Upper lobe of left lung (tissue), 6 donors: ENCODE results near the gene CDIPT. TPM values are rescaled to one million over a fixed set of nuclear protein-coding genes. Genes with fewer than 3 reads are reported as not detected.
"Not testable (repeated sequence)": the region's sequence is repeated elsewhere in the genome, so short reads cannot be mapped to it uniquely, and the experiment has no call there.

Experiments used
- ATAC-seq, 2 donors: fragments of 200-7000 bp; cut with Tn5 transposase; one replicate each; pipeline ENCODE4 v1.9.1; 2022; ENCODE audit warnings: mild to moderate bottlenecking in 2 of 2, moderate library complexity in 2 of 2; ENCODE audit not compliant: low FRiP score in 2 of 2
- DNase-seq, 2 donors: peaks; one replicate each; pipeline ENCODE4 v3.0.0-alpha.2; 2019 to 2020
- H3K27ac ChIP-seq, 4 donors: fragments of 200-600 bp; sonication (generic); one replicate each; pipeline ENCODE4 v1.5.1; 2016 to 2019
- H3K27me3 ChIP-seq, 4 donors: fragments of 200-600 bp; sonication (generic); one replicate each; pipeline ENCODE4 v1.5.1; 2017 to 2019
- H3K36me3 ChIP-seq, 4 donors: fragments of 200-600 bp; sonication (generic); one replicate each; pipeline ENCODE4 v1.5.1; 2016 to 2019
- H3K4me1 ChIP-seq, 4 donors: fragments of 200-600 bp; sonication (generic); one replicate each; pipeline ENCODE4 v1.5.1; 2018 to 2019
- H3K4me3 ChIP-seq, 4 donors: fragments of 200-600 bp; sonication (generic); one replicate each; pipeline ENCODE4 v1.5.1; 2017 to 2019; ENCODE audit warnings: mild to moderate bottlenecking in 2 of 4, moderate library complexity in 1 of 4
- H3K9me3 ChIP-seq, 4 donors: fragments of 200-600 bp; sonication (generic); one replicate each; pipeline ENCODE4 v1.5.1; 2018 to 2019
- EP300 ChIP-seq, 4 donors: sonication (generic); formaldehyde crosslinking; IDR thresholded peaks; one replicate each; pipeline ENCODE4 v1.5.1; 2017; ENCODE audit warnings: antibody characterized with exemption in 4 of 4, control low read depth in 2 of 4
- POLR2A ChIP-seq, 4 donors: fragments of 450-650 bp; IDR thresholded peaks; one replicate each; pipeline ENCODE4 v1.5.1; 2016 to 2017; ENCODE audit warnings: antibody characterized with exemption in 4 of 4, mild to moderate bottlenecking in 2 of 4
- POLR2AphosphoS5 ChIP-seq, 2 donors: sonication (generic); formaldehyde crosslinking; IDR thresholded peaks; one replicate each; pipeline ENCODE4 v1.5.1; 2017; ENCODE audit warnings: antibody characterized with exemption in 2 of 2
- WGBS, 2 donors: methylation state at CpG; one replicate each; pipeline ENCODE4 v1.1.5; 2017 to 2018; 5-methylcytosine and 5-hydroxymethylcytosine counted together
- total RNA-seq, 6 donors: library from RNA; depleted of rRNA in 4 of 6; stranded (reverse); fragments of >200 nt in 4 of 6; gene quantifications; one replicate each; pipeline versions ENCODE4 v1.1.0 to v1.2.1, GENCODE V29; 2016 to 2021
- TF ChIP-seq, protein P1 (sequence below), 6 experiments: fragments of 450-650 bp in 4 of 6; fragments of 200-600 bp in 2 of 6; sonication (generic) in 2 of 6; IDR thresholded peaks; one replicate each; pipeline ENCODE4 v1.5.1; 2016 to 2019; ENCODE audit warnings: antibody characterized with exemption in 6 of 6
- donor health status: DM: no; HTN: no; CAD: no; lungs with moderate emphysema.
- donor health status: DM: no; HTN: yes; CAD: no; lungs with severe emphysema.

Gene CDIPT, protein sequence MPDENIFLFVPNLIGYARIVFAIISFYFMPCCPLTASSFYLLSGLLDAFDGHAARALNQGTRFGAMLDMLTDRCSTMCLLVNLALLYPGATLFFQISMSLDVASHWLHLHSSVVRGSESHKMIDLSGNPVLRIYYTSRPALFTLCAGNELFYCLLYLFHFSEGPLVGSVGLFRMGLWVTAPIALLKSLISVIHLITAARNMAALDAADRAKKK
- total RNA-seq, result 100 to 1,000 TPM in 1 of 6 donors, 10 to 100 TPM in 5; 60.3 to 119 (median 94.4) TPM

DNA sequence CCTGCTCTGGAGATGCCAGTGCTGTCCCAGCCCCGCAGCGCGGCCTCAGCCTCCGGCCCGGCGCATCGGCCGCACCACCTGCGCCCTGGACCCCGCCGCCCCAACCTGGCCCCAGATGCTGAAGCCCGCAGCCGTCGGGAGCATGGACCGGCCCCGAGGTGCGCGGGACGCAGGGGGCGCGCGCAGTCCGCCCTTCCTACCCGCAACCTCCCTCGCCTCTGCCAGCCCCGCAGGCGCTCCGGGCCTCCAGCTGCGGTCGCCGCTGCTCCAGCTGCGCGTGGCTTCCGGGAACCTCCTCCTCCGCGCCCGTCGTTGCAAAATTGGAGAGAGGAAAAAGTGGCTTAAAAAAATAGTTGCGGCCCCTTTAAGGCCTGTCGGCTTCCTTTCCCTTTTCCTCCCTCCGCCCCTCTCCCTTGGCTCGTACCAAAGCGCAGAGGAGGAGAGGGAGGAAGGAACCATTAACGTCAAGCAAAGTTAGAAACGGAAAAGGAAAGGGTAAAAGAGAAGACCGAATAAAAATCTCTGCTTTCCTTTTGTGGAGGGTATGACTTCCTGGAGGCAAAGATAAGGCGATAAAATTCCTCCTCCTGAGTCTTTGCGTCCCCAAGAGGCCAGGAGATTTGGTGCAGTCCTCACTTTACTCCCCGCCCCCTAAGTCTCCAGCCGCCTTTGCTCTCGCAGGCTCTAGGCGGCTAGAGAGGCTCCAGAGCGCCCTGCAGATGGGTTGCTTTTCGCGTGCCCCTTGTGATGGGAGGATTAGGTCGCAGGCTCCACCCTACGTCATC is at the start of gene CDIPT:
CDIPT (minus strand) TSS at position 343 of the 785 bp plus-strand sequence. CDS start 369 bp downstream, outside the sequence.
- no peaks in the 10 kb centered on the region for H3K9me3 ChIP-seq
- DNase-seq, result peak; percentile 92 to 97
- TF ChIP-seq EP300 (IDR thresholded peaks at IDR 0.05) (peak in 1 of 4 donors; percentile 32), POLR2A (IDR thresholded peaks at IDR 0.05) (peak in 3 of 4 donors; percentile 33 to 61 (median 42)), POLR2AphosphoS5 (IDR thresholded peaks at IDR 0.05) (peak; percentile 68 to 76)
- TF ChIP-seq, protein P1, sequence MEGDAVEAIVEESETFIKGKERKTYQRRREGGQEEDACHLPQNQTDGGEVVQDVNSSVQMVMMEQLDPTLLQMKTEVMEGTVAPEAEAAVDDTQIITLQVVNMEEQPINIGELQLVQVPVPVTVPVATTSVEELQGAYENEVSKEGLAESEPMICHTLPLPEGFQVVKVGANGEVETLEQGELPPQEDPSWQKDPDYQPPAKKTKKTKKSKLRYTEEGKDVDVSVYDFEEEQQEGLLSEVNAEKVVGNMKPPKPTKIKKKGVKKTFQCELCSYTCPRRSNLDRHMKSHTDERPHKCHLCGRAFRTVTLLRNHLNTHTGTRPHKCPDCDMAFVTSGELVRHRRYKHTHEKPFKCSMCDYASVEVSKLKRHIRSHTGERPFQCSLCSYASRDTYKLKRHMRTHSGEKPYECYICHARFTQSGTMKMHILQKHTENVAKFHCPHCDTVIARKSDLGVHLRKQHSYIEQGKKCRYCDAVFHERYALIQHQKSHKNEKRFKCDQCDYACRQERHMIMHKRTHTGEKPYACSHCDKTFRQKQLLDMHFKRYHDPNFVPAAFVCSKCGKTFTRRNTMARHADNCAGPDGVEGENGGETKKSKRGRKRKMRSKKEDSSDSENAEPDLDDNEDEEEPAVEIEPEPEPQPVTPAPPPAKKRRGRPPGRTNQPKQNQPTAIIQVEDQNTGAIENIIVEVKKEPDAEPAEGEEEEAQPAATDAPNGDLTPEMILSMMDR (IDR thresholded peaks at IDR 0.05), result peak; percentile 54 to 81 (median 70)
- H3K27ac ChIP-seq, result peak within 1 kb of the TSS; percentile 83 to 93 (median 90)
- peaks cover 11 to 31% (median 24%) of the 10 kb centered on the region in 4 donors for H3K36me3 ChIP-seq
- WGBS, 2 donors, result 0 to 1% methylated on average over 22 to 33 of the region's 57 CpGs
- peak; percentile 98 for ATAC-seq
- H3K4me3 ChIP-seq, result peak within 1 kb of the TSS; percentile 94 to 100 (median 98)
- H3K27me3 ChIP-seq, result no peaks in the 10 kb centered on the region
- peaks cover 20 to 25% (median 20%) of the 10 kb centered on the region in 4 donors for H3K4me1 ChIP-seq

DNA sequence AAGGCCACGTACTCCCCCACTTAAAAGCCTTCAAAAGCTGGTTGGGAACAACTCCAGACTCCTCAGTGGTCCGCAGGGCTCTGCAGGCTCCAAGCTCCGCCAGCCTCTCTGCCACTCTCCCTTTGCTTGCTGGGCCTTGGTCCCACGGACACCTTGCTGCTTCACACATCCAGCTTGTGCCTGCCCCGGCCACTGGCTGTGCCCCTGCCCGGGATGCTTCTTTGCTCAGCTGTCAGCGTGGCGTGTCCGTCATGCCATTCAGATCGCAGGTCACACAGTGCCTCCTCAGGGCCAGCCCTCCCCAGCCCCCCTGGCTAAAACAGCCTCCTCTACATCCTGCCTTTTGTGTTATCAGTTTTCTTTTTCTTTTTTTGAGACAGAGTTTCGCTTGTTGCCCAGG is 49.1 kb upstream of the CDIPT start:
- no peak for ATAC-seq
- 76 to 79% methylated on average over 11 of the region's 11 CpGs for WGBS, 2 donors
- DNase-seq, result no peak

DNA sequence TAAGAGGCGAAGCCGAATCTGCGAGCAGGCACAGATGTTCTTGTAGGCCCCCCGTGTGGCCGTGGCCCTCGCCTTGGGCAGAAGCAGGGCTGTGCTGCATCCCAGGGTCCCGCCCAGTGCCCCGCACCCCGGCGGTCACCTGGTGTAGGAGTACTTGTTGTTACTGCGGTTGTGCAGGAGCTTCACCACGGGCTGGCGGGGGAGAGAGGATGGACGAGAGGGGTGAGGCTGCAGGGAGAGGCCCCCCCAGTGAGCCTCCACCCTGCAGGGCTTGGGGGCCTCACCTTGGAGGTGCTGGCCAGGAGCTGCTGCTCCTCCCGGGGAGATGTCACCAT is 48.6 kb upstream of the CDIPT start:
- no peaks in the 10 kb centered on the region for H3K4me1 ChIP-seq
- peak in 1 of 2 donors; percentile 6 for ATAC-seq

More for the DNA sequence above, 49.1 kb upstream of the CDIPT start:
- Histone ChIP-seq H3K9me3 (no peaks in the 10 kb centered on the region), H3K4me1 (no peaks in the 10 kb centered on the region), H3K27me3 (no peaks in the 10 kb centered on the region), H3K27ac (no peak overlapping the region), H3K36me3 (peaks cover 0 to 13% (median 2%) of the 10 kb centered on the region in 4 donors), H3K4me3 (no peak overlapping the region)
- TF ChIP-seq, protein P1 (IDR thresholded peaks at IDR 0.05), result no peak

GRCh38 chr16:29910819-29911675 is 48.0 kb upstream of the CDIPT start:
- Histone ChIP-seq H3K4me1 (no peaks in the 10 kb centered on the region), H3K27me3 (no peaks in the 10 kb centered on the region), H3K9me3 (no peaks in the 10 kb centered on the region), H3K4me3 (no peak overlapping the region), H3K36me3 (peaks cover 0 to 13% (median 0%) of the 10 kb centered on the region in 4 donors), H3K27ac (no peak overlapping the region)
- no peak for ATAC-seq
- TF ChIP-seq POLR2A (IDR thresholded peaks at IDR 0.05), result no peak
- TF ChIP-seq POLR2AphosphoS5 (IDR thresholded peaks at IDR 0.05), result no peak
- TF ChIP-seq, protein P1 (IDR thresholded peaks at IDR 0.05), result no peak
- TF ChIP-seq EP300 (IDR thresholded peaks at IDR 0.05), result no peak
- DNase-seq, result no peak
- WGBS, 2 donors, result 83 to 92% methylated on average over 11 to 17 of the region's 20 CpGs

More for the DNA sequence above, 48.6 kb upstream of the CDIPT start:
- H3K27me3 ChIP-seq, result no peaks in the 10 kb centered on the region
- H3K4me3 ChIP-seq, result no peak overlapping the region
- H3K36me3 ChIP-seq, result peaks cover 0 to 13% (median under 1%) of the 10 kb centered on the region in 4 donors
- no peaks in the 10 kb centered on the region for H3K9me3 ChIP-seq
- DNase-seq, result peak in 1 of 2 donors; percentile 75
- 90 to 98% methylated on average over 13 to 15 of the region's 15 CpGs for WGBS, 2 donors
- TF ChIP-seq POLR2AphosphoS5 (IDR thresholded peaks at IDR 0.05) (no peak), POLR2A (IDR thresholded peaks at IDR 0.05) (no peak)
- no peak overlapping the region for H3K27ac ChIP-seq

- WGBS, 2 donors, result 75 to 77% methylated on average over 6 of the region's 6 CpGs
- H3K4me1 ChIP-seq, H3K27me3 ChIP-seq, H3K4me3 ChIP-seq, ATAC-seq, DNase-seq, H3K9me3 ChIP-seq, H3K27ac ChIP-seq: not testable (repeated sequence)
- peaks cover 0 to 13% (median 0%) of the 10 kb centered on the region in 4 donors for H3K36me3 ChIP-seq
These were observed 46.8 kb upstream of the CDIPT start for GRCh38 chr16:29909851-29910250.
